ENCODE data around the gene DEFB128.
"Not testable (repeated sequence)": the region's sequence is repeated elsewhere in the genome, so short reads cannot be mapped to it uniquely, and the experiment has no call there.

The DEFB128 gene

GRCh38 chr20:189611-190010 is at the start of gene DEFB128:
Gene DEFB128 (minus strand): TSS chr20:189711. CDS start chr20:189623, 88 bp downstream.
- DNase-seq (ENCODE audit: low read depth) = no peak

GRCh38 chr20:237929-238328 is 48.4 kb upstream of the DEFB128 start:
- DNase-seq (ENCODE audit: low read depth) = no peak

GRCh38 chr20:237489-237888 is 48.0 kb upstream of the DEFB128 start:
- no peak for DNase-seq (ENCODE audit: low read depth)

GRCh38 chr20:235891-236290 is 46.4 kb upstream of the DEFB128 start:
- DNase-seq (ENCODE audit: low read depth) = no peak

- DNase-seq (ENCODE audit: low read depth) = no peak
Measured at GRCh38 chr20:227439-228105, 38.1 kb upstream of the DEFB128 start.

- no peak for DNase-seq (ENCODE audit: low read depth)
Measured at GRCh38 chr20:226958-227357, 37.4 kb upstream of the DEFB128 start, which contains the start of gene DEFB129. Gene DEFB129 (plus strand): TSS chr20:227258. CDS start chr20:227289, 31 bp downstream.

- not testable (repeated sequence) for DNase-seq (ENCODE audit: low read depth)
Measured at GRCh38 chr20:225879-226278, 36.4 kb upstream of the DEFB128 start.

GRCh38 chr20:221258-221830 is 31.8 kb upstream of the DEFB128 start:
- DNase-seq (ENCODE audit: low read depth) = no peak

GRCh38 chr20:219290-220115 is 30.0 kb upstream of the DEFB128 start:
- no peak for DNase-seq (ENCODE audit: low read depth)

GRCh38 chr20:217266-217665 is 27.8 kb upstream of the DEFB128 start:
- no peak for DNase-seq (ENCODE audit: low read depth)

GRCh38 chr20:215796-216195 is 26.3 kb upstream of the DEFB128 start:
- DNase-seq (ENCODE audit: low read depth) = no peak

GRCh38 chr20:214383-214782 is 24.9 kb upstream of the DEFB128 start:
- DNase-seq (ENCODE audit: low read depth) = no peak

- no peak for DNase-seq (ENCODE audit: low read depth)
Measured at GRCh38 chr20:210809-211502, 21.4 kb upstream of the DEFB128 start.

- DNase-seq (ENCODE audit: low read depth) = no peak
Measured at GRCh38 chr20:208942-209566, 19.5 kb upstream of the DEFB128 start.

- not testable (repeated sequence) for DNase-seq (ENCODE audit: low read depth)
Measured at GRCh38 chr20:203630-204029, 14.1 kb upstream of the DEFB128 start.

GRCh38 chr20:199996-200395 is 10.5 kb upstream of the DEFB128 start:
- no peak for DNase-seq (ENCODE audit: low read depth)

- DNase-seq (ENCODE audit: low read depth) = no peak
Measured at GRCh38 chr20:198225-198624, 8.7 kb upstream of the DEFB128 start.

- no peak for DNase-seq (ENCODE audit: low read depth)
Measured at GRCh38 chr20:187733-188132, 1.8 kb downstream of the DEFB128 start.

GRCh38 chr20:184288-184687 is 5.2 kb downstream of the DEFB128 start:
- DNase-seq (ENCODE audit: low read depth) = no peak

- DNase-seq (ENCODE audit: low read depth) = no peak
Measured at GRCh38 chr20:168876-169275, 20.6 kb downstream of the DEFB128 start.

GRCh38 chr20:164618-165017 is 24.9 kb downstream of the DEFB128 start:
- no peak for DNase-seq (ENCODE audit: low read depth)

GRCh38 chr20:157154-157553 is 32.4 kb downstream of the DEFB128 start, which contains the start of gene DEFB127:
Gene DEFB127 (plus strand): TSS chr20:157454. CDS start chr20:157545, 91 bp downstream.
- DNase-seq (ENCODE audit: low read depth) = no peak

All from activated T-helper 9 cell treated with anti-CD3 and anti-CD28 coated beads, Interleukin-2, amount 50 U/mL, for 16 hours (primary cell).